ENCODE measurements around the gene RGS11.

GRCh38 chr16:275786-276232, at the start of gene RGS11:
- TF ChIP-seq CTCF (conservative IDR thresholded peaks at IDR 0.05 in 1 of 2, IDR thresholded peaks at IDR 0.05 in 1 of 2; ENCODE audit: extremely low read depth in 1 of 2, insufficient read depth in 1 of 2, low read depth in 1 of 2, low read length in 2 of 2) = no peak
- TF ChIP-seq EZH2 (IDR thresholded peaks at IDR 0.05; ENCODE audit: borderline replicate concordance, low read length) = no peak
